ENCODE results near the gene AMDHD1. TPM values are rescaled to one million over a fixed set of nuclear protein-coding genes. Genes with fewer than 3 reads are reported as not detected.

The AMDHD1 gene
- total RNA-seq, 1 donor from 2014 or later, result not detected

GRCh38 chr12:95997276-95997675 lies 54.1 kb downstream of the AMDHD1 start:
- DNase-seq (ENCODE audit: low spot score), result no peak
- peaks cover 3% of the 10 kb centered on the region for H3K4me1 Mint-ChIP-seq (ENCODE audit: unreplicated experiment)
- H3K4me3 Mint-ChIP-seq (ENCODE audit: unreplicated experiment), result no peak overlapping the region
- no peak for TF ChIP-seq CTCF (IDR thresholded peaks at IDR 0.05; ENCODE audit: unreplicated experiment)
- H3K36me3 Mint-ChIP-seq (ENCODE audit: low read depth, unreplicated experiment), result peaks cover 7% of the 10 kb centered on the region
- H3K9me3 Mint-ChIP-seq (ENCODE audit: unreplicated experiment), result no peaks in the 10 kb centered on the region
- peaks cover 3% of the 10 kb centered on the region for H3K27me3 Mint-ChIP-seq (ENCODE audit: unreplicated experiment)
- H3K27ac Mint-ChIP-seq (ENCODE audit: unreplicated experiment), result no peak overlapping the region

GRCh38 chr12:95997911-95998510 lies 54.9 kb downstream of the AMDHD1 start:
- H3K27ac Mint-ChIP-seq (ENCODE audit: unreplicated experiment), result peak overlapping the region; percentile 21

GRCh38 chr12:95998611-95999286 lies 55.6 kb downstream of the AMDHD1 start:
- Mint-ChIP-seq H3K27me3 (ENCODE audit: unreplicated experiment) (peaks cover 3% of the 10 kb centered on the region), H3K9me3 (ENCODE audit: unreplicated experiment) (no peaks in the 10 kb centered on the region), H3K4me3 (ENCODE audit: unreplicated experiment) (no peak overlapping the region), H3K27ac (ENCODE audit: unreplicated experiment) (peak overlapping the region; percentile 21), H3K36me3 (ENCODE audit: low read depth, unreplicated experiment) (peaks cover 7% of the 10 kb centered on the region), H3K4me1 (ENCODE audit: unreplicated experiment) (peaks cover 3% of the 10 kb centered on the region)
- DNase-seq (ENCODE audit: low spot score), result peak; percentile 25
- TF ChIP-seq CTCF (IDR thresholded peaks at IDR 0.05; ENCODE audit: unreplicated experiment), result peak; percentile 46

More at GRCh38 chr12:95997911-95998510, 54.9 kb downstream of the AMDHD1 start:
- peaks cover 7% of the 10 kb centered on the region for H3K36me3 Mint-ChIP-seq (ENCODE audit: low read depth, unreplicated experiment)
- H3K4me1 Mint-ChIP-seq (ENCODE audit: unreplicated experiment), result peaks cover 3% of the 10 kb centered on the region
- H3K27me3 Mint-ChIP-seq (ENCODE audit: unreplicated experiment), result peaks cover 3% of the 10 kb centered on the region
- no peak for DNase-seq (ENCODE audit: low spot score)
- H3K4me3 Mint-ChIP-seq (ENCODE audit: unreplicated experiment), result no peak overlapping the region
- no peaks in the 10 kb centered on the region for H3K9me3 Mint-ChIP-seq (ENCODE audit: unreplicated experiment)
- TF ChIP-seq CTCF (IDR thresholded peaks at IDR 0.05; ENCODE audit: unreplicated experiment), result no peak

GRCh38 chr12:95999484-95999883 lies 56.4 kb downstream of the AMDHD1 start:
- peaks cover 4% of the 10 kb centered on the region for H3K27me3 Mint-ChIP-seq (ENCODE audit: unreplicated experiment)
- no peak overlapping the region for H3K27ac Mint-ChIP-seq (ENCODE audit: unreplicated experiment)
- H3K9me3 Mint-ChIP-seq (ENCODE audit: unreplicated experiment), result no peaks in the 10 kb centered on the region
- H3K4me3 Mint-ChIP-seq (ENCODE audit: unreplicated experiment), result no peak overlapping the region
- H3K4me1 Mint-ChIP-seq (ENCODE audit: unreplicated experiment), result peaks cover 3% of the 10 kb centered on the region
- DNase-seq (ENCODE audit: low spot score), result no peak
- no peak for TF ChIP-seq CTCF (IDR thresholded peaks at IDR 0.05; ENCODE audit: unreplicated experiment)
- H3K36me3 Mint-ChIP-seq (ENCODE audit: low read depth, unreplicated experiment), result peaks cover 7% of the 10 kb centered on the region

- TF ChIP-seq CTCF (IDR thresholded peaks at IDR 0.05; ENCODE audit: unreplicated experiment), result no peak
- no peaks in the 10 kb centered on the region for H3K9me3 Mint-ChIP-seq (ENCODE audit: unreplicated experiment)
- peaks cover 7% of the 10 kb centered on the region for H3K27me3 Mint-ChIP-seq (ENCODE audit: unreplicated experiment)
- DNase-seq (ENCODE audit: low spot score), result no peak
- no peak overlapping the region for H3K4me3 Mint-ChIP-seq (ENCODE audit: unreplicated experiment)
- peaks cover 17% of the 10 kb centered on the region for H3K36me3 Mint-ChIP-seq (ENCODE audit: low read depth, unreplicated experiment)
- H3K27ac Mint-ChIP-seq (ENCODE audit: unreplicated experiment), result no peak overlapping the region
- H3K4me1 Mint-ChIP-seq (ENCODE audit: unreplicated experiment), result peaks cover 3% of the 10 kb centered on the region
Measured at GRCh38 chr12:96000858-96001257, 57.7 kb downstream of the AMDHD1 start.
